Measurements from ENCODE around the gene PKP1.

Gene PKP1

DNA sequence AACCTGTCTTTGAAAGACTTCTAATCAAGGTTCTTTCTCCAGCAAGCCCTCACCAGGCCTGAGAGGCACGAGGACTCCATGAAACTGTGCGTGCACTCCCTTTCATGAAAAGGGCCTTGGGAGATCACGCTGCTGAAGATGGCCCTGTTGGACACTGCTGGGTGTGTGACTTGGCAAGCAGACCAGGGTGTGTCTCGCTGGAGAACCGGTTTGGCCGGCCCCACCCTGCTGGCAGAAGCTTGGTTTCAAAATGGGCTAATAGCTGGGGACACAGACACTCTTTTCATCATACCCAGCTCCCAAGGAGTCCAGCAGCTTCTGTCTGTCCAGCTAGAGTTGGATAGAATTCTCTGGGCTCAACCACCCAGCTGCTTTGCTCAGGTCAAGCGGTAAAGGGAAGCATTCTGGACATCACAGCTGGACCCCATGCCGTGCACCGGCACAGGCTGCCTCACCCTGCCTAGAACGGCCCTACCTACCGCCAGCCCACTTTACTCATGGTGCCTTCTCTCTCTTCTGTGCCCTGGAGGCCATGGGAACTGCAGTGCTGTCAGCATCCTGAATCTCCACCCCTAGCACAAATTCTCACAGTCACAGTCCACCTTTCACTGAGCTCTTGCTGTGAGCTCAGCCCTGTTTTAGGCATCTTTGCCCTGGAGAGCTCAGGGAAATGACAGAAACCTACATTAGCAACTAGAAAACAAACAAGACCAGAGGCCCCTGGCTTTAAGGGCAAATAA lies 24.6 kb downstream of the PKP1 start:
- DNase-seq (ENCODE audit: low spot score) = peak; percentile 83

DNA sequence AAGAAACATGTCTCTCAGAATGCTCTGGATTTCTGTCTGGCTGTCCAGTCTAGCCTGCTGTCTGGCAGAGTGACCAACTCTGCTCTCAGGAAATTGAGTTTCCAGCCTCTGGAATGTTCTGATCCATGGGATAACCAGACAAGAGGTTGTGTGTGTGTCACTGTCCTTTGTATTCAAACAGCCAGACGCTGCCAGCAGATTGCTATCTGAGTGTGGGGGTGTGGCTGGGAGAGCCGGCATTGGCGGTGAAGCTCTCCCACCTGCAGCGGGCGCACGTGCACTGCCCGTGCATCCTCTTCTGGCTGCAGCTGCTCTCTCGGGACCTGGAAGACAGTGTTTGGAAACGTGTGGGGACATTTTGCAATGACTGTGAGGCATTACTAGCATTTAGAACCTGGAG lies 26.1 kb downstream of the PKP1 start:
- peak; percentile 68 for DNase-seq (ENCODE audit: low spot score)

DNA sequence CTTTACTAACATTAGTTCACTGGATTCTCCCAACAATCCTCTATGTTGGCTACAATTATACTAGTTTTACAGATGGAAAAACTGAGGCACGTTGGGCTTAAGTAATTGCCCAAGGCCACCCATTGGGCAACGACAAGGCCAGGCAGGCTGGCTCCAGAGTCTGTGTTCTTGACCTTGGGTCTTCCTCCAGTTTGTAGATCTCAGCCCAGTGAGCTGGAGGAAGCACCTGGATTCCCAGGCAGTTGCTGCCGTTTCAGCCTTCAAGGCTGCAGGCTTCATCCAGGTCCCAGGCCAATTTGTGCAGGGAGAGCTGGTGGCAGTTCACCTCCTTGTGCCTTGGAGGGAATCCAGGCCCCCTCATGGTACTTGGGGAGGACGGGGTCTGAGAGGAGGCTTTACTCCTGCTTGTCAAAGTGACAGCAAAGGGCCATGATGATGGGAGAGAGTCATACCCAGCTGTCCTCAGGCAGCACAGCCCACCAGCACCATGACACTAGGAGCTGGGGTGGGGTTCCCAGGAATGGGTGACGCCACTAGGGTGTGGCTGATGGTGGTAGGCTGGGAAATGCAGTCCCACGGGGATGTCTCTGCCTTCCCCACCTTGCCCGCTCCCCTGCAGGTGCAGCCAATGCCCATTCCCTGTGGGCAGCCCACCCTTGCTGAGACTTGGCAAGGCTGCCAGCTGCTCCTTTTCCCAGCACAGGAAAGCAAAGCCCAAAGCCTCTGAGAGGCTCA lies 27.1 kb downstream of the PKP1 start:
- DNase-seq (ENCODE audit: low spot score) = peak; percentile 54

DNA sequence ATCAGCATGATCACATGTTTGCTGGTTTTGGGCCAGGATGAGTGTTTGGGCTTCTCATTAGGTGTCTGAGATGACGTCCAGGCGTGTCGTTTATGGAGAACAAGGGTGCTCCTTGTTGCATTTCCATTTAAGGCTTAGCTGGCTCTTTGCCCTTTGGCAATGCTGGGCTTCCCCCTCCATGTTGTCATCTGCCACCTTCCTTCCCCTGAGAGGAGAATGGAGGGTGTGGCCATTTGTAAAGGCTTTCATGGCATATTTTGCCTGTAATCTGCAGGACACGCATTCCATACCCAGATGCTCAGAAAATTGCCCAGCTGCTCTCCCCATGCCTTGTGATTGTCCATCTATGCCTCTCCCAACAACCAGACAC lies 27.7 kb downstream of the PKP1 start:
- DNase-seq (ENCODE audit: low spot score) = peak; percentile 81

DNA sequence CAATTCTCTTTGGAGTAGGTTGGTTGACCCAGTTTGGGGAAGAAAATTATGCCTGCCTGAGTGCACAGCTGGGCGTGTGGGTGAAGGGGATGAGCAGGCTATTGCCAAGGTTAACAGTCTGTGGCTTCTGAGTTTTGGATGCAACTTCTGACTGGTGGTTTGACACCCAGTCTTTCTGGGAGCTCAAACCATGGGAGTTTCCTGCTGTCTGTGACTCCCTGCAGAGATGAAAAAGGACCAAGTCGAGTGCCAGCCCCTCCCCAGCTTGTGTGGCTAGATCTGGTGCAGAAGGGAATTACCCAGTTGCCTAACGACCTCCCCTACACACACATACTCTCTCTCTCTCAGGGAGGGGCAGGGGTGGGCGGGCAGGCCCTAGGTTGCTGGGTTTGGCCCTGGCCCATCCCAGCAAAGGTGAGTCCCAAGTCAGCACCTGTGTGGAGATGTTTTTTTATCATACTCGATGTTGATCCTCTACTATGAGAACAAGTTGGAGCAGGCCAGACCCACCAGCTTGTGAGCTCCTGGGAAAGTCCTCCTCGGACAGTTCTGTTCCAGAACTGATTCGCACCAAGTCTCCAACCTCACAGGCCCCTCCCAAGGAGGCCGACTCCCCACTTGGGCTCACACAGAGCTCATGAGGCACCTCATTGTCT lies 28.2 kb downstream of the PKP1 start:
- DNase-seq (ENCODE audit: low spot score) = peak; percentile 50

DNA sequence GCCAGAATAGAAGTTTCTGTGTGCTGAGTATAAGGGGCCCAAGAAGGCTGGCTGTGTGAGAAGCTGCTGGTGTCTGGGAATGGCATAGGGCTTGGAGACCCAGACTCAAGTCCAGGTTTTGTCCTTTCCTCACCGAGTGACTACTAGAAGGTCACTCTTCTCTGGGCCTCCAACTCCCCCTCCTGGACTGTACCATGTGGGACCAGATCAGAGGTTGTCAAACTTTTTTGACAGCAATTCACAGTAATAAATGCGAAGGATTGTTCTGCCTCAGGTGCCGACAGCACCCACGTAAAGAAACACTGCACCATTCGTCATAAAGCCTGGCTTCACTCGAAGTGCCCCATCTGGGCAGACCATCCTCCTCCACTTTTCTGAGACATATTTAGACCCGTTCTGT lies 29.0 kb downstream of the PKP1 start:
- no peak for DNase-seq (ENCODE audit: low spot score)

DNA sequence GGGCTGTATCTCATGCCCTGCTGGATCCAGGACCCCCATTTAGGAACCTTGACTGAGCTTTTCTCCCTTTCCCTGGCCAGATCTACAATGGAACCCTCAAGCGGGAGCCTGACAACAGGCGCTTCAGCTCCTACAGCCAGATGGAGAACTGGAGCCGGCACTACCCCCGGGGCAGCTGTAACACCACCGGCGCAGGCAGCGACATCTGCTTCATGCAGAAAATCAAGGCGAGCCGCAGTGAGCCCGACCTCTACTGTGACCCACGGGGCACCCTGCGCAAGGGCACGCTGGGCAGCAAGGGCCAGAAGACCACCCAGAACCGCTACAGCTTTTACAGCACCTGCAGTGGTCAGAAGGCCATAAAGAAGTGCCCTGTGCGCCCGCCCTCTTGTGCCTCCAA lies 29.8 kb downstream of the PKP1 start:
- no peak for DNase-seq (ENCODE audit: low spot score)

DNA sequence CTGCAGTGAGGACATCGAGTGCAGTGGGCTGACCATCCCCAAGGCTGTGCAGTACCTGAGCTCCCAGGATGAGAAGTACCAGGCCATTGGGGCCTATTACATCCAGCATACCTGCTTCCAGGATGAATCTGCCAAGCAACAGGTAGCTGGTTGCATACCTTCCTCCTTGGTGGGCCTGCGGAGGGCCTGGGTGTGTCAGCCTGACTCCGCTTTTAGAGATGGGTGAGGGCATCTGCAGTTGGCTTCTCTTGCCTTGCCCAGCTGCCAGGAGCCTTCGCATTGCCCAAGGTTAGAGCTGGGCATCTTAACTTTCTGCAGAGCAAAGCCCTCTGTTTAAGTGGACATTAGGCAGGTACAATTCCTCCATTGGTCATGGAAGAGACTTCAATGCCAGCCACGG lies 33.2 kb downstream of the PKP1 start:
- no peak for DNase-seq (ENCODE audit: low spot score)

DNA sequence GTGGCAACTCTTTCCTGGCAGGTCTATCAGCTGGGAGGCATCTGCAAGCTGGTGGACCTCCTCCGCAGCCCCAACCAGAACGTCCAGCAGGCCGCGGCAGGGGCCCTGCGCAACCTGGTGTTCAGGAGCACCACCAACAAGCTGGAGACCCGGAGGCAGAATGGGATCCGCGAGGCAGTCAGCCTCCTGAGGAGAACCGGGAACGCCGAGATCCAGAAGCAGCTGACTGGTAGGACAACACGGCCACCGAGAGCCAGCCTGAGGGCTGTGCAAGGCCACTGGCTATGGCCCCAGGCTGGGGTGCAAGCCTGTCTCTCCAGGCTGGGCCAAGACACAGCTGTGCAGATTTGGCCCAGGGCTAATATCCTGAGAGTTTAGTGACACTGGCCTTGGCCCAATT lies 34.2 kb downstream of the PKP1 start:
- DNase-seq (ENCODE audit: low spot score) = no peak

DNA sequence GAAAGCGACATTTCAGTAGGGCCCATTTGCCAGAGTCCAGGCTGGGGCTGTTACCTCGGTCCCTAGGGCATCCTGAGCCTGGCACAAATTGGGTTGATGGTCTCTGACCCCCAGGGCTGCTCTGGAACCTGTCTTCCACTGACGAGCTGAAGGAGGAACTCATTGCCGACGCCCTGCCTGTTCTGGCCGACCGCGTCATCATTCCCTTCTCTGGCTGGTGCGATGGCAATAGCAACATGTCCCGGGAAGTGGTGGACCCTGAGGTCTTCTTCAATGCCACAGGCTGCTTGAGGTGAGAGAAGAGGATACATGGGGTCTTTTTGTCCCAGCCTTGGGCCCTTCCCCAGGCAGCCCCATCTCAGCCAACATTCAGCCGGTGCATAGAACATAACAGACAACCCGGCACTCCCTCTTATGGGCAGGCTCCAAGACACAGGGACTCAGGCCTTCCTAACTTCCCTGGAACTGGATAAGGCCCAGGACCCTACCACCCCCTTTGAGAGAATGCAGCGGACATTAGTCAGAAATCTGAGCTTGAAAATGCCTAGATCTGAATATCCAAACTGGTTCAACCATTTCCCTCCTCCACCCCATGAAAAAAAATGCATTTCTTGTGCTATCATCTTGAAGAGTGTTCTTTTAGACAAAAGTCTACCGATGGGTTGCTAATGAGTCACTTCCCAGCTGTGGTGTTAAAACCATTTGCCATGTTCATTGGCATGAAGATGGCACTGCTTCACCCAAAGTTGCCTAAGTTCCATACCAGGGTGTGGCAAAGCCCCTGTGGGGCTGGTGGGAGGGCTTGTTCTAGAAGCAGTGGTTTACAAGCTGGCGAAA lies 35.4 kb downstream of the PKP1 start:
- DNase-seq (ENCODE audit: low spot score) = no peak

DNA sequence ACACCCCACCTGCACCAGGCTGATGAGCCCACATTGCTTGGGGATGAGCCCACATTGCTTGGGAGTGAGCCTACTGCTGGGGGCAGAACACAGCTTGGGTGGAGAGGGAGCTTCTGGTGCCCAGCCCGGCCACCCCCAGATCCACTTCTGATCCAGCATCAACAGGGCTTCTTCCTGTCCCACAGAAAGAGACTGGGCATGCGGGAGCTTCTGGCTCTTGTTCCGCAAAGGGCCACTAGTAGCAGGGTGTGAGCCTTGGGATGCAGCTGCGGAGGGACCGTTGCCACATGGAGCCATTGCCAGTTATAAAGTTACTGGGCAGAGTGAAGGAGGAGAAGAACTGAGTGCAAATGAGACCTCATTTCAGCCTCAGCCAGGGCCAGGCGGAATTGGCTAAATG lies 36.3 kb downstream of the PKP1 start:
- no peak for DNase-seq (ENCODE audit: low spot score)

DNA sequence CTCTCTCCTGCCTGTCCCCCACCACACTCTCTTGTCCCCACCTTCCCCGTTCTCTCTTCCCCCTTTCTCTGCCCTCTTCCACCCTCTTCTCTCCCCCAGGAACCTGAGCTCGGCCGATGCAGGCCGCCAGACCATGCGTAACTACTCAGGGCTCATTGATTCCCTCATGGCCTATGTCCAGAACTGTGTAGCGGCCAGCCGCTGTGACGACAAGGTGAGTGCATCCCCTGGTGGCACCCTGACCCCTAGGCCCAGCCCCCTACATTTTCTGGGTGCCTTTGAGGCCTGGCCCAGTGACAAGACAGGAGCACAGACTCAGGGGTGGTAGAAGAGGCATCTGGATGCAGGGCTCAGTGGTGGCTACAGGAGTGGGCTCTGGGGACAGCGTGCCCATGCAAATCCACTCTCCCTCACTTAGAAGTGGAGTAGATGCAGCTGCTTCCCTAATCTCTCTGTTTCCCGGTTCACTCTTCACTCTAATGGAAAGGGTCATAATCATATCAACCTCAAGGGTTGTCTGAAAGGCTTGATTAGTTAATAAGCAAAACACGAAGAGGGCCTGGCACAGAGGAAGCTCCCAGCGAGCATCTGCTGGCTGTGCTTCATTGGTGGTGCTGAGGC lies 37.0 kb downstream of the PKP1 start:
- DNase-seq (ENCODE audit: low spot score) = no peak

DNA sequence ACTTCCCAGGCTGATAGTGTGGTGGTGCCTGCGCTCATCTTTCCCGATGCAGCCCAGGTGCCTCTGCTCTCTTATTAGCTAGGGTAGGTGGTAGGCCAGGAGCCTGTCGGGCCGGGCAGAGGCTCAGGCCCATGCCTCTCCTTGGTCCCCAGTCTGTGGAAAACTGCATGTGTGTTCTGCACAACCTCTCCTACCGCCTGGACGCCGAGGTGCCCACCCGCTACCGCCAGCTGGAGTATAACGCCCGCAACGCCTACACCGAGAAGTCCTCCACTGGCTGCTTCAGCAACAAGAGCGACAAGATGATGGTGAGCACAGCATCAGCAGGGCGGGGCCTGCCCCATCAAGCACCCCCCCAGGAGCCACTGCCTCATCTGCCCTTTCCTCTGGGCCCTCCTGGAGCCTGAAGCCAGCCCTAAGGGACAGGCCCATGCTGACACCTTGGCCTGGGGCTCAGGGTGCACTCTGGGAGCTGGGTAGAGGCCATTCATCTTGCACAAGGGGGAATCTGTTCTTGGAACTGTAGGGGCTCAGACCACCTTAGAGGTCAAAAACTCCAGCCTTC lies 38.6 kb downstream of the PKP1 start:
- DNase-seq (ENCODE audit: low spot score) = no peak

DNA sequence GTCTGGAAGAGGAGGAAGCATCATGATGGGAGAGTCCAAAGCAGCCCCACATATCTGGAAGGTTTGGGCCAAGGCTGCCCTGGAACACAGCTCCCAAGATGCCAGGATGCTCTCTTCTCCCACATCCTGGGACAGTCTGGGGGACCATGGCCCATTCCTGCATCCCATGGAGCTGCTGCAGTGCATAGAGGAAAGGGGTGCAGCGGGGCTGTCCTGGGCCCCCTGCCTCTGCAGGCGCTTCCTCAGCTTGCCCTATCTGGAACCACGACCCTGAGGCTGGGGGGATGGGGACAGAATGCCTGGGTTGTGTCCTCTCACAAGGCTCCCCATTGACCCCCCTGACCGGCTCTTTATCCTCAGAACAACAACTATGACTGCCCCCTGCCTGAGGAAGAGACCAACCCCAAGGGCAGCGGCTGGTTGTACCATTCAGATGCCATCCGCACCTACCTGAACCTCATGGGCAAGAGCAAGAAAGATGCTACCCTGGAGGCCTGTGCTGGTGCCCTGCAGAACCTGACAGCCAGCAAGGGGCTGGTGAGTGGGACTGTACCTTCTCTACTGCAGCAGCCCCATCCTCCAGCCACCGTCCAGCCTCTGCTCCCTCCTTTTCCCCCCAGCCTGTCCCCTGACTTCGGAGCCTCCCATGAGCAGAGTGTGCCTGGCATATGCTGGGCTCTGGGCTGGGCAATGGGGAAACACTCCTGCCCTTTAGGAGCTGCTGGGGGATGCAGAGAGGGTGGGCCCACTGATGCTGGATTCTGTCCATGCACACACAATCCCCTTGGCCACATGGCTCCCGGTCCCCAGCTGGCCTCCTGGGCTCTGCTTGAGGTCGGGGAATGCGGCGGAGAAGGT lies 39.6 kb downstream of the PKP1 start:
- DNase-seq (ENCODE audit: low spot score) = no peak

DNA sequence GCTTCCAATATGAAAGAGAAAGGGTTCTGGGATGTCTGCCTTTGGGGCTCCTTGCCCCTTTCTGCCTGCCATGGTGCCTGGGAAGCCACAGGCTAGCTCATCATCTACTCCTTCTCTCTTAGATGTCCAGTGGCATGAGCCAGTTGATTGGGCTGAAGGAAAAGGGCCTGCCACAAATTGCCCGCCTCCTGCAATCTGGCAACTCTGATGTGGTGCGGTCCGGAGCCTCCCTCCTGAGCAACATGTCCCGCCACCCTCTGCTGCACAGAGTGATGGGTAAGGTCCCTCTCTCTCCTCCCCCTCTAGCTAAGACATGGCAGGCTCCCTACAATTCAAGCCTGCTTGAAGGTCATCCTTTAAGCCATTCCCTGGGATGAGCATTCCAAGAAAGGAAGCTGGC lies 41.0 kb downstream of the PKP1 start:
- no peak for DNase-seq (ENCODE audit: low spot score)

DNA sequence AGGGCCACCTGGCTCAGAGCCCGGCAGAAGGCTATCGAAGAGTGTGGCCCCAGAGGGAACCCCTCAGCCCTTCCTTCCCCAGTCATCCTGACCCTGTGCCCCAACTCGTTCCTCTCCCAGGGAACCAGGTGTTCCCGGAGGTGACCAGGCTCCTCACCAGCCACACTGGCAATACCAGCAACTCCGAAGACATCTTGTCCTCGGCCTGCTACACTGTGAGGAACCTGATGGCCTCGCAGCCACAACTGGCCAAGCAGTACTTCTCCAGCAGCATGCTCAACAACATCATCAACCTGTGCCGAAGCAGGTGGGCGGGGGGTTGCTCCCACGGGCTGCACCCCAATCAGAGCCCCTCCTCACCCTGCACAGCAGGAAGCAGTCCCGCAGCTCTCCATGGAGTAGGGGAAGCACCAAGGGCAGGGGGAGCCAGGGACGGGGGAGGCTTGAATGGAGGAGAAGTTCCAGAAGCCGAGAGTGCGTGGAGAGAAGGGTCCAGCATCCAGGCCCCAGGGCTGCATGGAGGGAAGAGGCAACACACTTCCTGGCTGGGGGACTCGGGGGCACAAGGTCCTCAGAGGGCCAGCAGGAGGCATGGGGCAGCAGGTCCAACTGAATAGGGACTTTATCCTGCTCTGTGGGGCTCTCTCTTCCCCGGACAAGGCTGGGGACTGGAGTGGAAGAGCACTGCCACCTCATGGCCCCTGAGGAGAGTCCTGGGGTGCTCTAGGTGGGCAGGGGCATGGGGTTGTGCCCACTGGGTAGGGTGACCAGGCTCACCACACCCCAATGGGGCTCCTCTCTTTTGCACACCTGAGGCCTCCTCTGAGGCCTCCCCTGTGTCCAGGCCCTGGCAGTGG lies 41.7 kb downstream of the PKP1 start:
- DNase-seq (ENCODE audit: low spot score) = no peak

DNA sequence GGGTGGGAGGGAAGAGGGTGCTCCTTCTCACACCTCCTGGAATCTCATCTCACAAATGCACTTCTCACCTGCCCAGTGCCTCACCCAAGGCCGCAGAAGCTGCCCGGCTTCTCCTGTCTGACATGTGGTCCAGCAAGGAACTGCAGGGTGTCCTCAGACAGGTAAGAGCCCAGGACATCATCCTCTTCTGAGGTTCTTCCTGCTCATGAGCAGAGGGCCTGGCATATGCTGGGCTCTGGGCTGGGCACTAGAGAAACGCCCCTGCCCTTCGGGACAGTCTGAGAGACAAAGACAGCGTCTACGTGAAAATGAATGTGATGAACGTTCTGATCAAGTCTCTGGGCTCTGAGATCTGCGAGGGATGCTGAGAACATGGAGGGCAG lies 42.4 kb downstream of the PKP1 start:
- DNase-seq (ENCODE audit: low spot score) = no peak

DNA sequence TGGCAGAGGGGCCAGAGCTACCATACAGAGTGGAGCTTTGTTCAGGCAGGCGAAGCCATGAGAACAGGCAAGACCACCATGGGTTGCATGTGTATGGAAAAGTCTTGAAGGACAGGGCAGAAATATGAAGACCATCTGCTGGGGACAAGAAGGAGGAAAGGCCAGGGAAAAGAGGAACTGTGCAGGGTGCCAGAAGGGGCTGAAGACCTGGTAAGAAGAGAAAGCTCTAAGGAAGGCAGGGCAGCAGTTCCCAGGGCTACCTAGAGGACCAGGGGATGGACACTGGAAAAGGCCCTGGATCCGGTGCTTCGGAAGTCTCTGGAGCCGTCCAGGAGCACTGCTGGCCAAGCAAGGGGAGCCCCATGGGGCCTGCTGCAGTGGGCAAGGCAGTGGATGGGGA lies 43.4 kb downstream of the PKP1 start:
- DNase-seq (ENCODE audit: low spot score) = no peak

DNA sequence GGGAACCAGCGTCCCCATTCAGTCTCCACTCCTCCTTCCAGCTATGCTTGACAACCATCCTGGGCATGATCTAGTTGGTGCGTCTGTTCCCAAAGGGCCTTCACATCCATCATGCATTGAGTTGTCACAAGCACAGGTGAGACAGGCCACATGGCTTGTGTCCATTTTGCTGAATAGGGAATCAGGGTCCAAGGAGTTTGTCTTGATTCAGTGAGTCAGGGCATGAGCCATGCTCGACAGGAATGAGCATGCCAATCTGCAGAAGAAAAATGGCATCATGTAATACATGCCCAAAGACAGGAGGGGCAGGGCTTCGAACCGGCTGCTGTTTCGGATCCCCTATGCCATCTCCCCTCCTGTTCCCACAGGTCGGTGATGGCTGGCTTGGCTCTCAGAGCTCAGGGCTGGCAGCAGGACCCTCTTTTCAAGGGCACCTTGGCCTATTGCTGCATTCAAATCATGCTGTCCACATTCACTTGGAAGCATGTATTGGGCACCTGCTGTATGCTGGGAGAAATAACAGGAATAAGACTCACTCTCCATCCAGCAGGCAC lies 44.5 kb downstream of the PKP1 start:
- no peak for DNase-seq (ENCODE audit: low spot score)
